Activated CD8-positive, alpha-beta T cell treated with anti-CD3 and anti-CD28 coated beads, Interleukin-2, amount 10 ng/mL, durations not matched to agents 7 days and 5 days (primary cell): ENCODE results near the gene RALGPS2. TPM values are rescaled to one million over a fixed set of nuclear protein-coding genes. Genes with fewer than 3 reads are reported as not detected.
"Not testable (repeated sequence)": the region's sequence is repeated elsewhere in the genome, so short reads cannot be mapped to it uniquely, and the experiment has no call there.

ENCODE experiments used
- ATAC-seq: fragments of 150-1000 bp; cut with Tn5 transposase; one replicate; pipeline ENCODE4 v1.10.0; 2021; ENCODE audit warnings: moderate library complexity
- CTCF ChIA-PET: fragments of 350-600 bp; sonication (Branson Sonifier 250); formaldehyde crosslinking; loops from one replicate; lab custom pipeline; 2021; ENCODE audit warnings: antibody characterized with exemption; lab: Charles Lee
- POLR2A ChIA-PET: fragments of 350-600 bp; sonication (Branson Sonifier 250); formaldehyde crosslinking; loops from one replicate; lab custom pipeline; 2021; ENCODE audit warnings: antibody characterized with exemption; lab: Charles Lee
- DNase-seq: peaks from one replicate; pipeline ENCODE4 v3.0.0-alpha.2; 2020
- H3K27ac Mint-ChIP-seq: one replicate; pipeline ENCODE4 v1.8.0; 2021; ENCODE audit warnings: mild to moderate bottlenecking, mixed read lengths
- H3K27me3 Mint-ChIP-seq: one replicate; pipeline ENCODE4 v1.8.0; 2021; ENCODE audit warnings: low read depth, mixed read lengths
- H3K36me3 Mint-ChIP-seq: one replicate; pipeline ENCODE4 v1.8.0; 2021; ENCODE audit warnings: low read depth, mixed read lengths
- H3K4me1 Mint-ChIP-seq: one replicate; pipeline ENCODE4 v1.8.0; 2021; ENCODE audit warnings: low read depth, mixed read lengths
- H3K4me3 Mint-ChIP-seq: one replicate; pipeline ENCODE4 v1.8.0; 2021; ENCODE audit warnings: mild to moderate bottlenecking, mixed read lengths
- H3K9me3 Mint-ChIP-seq: one replicate; pipeline ENCODE4 v1.8.0; 2022; ENCODE audit warnings: mixed read lengths; ENCODE audit not compliant: insufficient read depth
- total RNA-seq, 2 experiments: library from RNA; stranded (reverse); gene quantifications; one replicate each; pipeline ENCODE4 v1.2.3, GENCODE V29; 2021

Gene RALGPS2
- total RNA-seq, 2 experiments from 2014 or later = 4.0 to 5.1 TPM

DNA sequence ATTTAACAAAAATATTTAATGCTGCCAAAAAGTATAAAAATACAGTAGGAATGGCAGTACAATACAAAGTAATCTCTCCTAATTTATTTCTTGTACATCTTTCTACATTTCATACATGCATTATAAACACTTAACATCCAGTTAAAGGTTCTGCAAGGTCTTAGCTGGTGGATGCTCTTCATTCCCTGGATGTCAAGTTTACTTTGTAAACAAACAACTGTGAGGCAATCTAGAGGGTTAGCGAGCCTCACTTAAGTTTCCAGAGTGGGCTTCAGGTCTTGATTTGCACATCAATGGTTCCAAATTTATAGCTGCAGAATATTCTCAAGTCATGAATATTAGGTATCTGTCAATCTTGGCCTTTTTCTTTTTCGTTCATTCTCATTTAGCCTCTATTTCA is 21.3 kb downstream of the RALGPS2 start:
- no peak for ATAC-seq
- ChIA-PET POLR2A (no interaction called here), CTCF (no interaction called here)
- H3K4me3 Mint-ChIP-seq = no peak overlapping the region
- no peaks in the 10 kb centered on the region for H3K4me1 Mint-ChIP-seq
- no peaks in the 10 kb centered on the region for H3K27me3 Mint-ChIP-seq
- DNase-seq = no peak
- H3K36me3 Mint-ChIP-seq = no peaks in the 10 kb centered on the region
- H3K9me3 Mint-ChIP-seq = no peaks in the 10 kb centered on the region
- H3K27ac Mint-ChIP-seq = no peak overlapping the region

DNA sequence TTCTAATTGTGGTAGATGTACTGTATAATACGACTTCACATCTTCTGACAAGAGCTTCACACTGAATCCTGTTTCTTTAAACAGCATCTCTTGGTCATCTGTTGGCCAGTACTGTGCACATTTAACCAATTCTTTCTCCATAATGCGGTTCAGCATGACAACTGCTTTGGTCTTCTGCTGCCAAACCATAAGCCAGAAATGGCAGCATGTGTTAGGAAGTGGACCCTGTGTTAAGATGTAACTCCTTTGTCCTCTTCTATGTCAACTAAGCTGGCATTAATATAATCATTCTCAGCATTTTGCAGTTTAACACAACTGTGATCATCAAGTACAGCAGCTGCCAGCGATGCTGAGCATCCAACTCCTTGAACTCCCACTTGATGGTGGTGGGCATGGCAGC is 22.3 kb downstream of the RALGPS2 start:
- ATAC-seq, H3K4me3 Mint-ChIP-seq, H3K9me3 Mint-ChIP-seq, H3K4me1 Mint-ChIP-seq, DNase-seq, H3K27ac Mint-ChIP-seq, POLR2A ChIA-PET, H3K27me3 Mint-ChIP-seq, H3K36me3 Mint-ChIP-seq, CTCF ChIA-PET: not testable (repeated sequence)

DNA sequence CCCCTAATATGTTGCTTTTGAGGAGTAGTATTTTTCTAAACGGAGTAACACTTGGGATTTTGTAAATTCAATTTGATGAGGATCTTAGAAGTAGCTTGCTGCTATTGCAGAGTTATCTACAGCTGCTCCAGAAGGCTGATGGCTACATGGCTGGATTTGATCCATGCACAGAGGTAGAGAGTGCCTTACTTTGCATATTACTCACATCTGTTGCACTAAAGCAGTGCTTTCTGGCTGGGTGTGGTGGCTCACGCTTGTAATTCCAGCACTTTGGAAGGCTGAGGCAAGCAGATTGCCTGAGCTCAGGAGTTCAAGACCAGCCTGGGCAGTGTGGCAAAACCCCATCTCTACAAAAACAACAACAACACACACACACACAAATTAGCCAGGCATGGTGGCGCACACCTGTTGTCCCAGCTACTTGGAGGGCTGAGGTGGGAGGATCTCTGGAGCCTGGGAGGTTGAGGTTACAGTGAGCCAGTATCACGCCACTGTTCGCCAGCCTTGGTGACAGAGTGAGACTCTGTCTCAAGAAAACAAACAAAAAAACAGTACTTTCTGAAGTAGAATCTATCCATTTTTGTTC is 24.6 kb downstream of the RALGPS2 start:
- ATAC-seq (no peak), DNase-seq (no peak)
- no peaks in the 10 kb centered on the region for H3K4me1 Mint-ChIP-seq
- ChIA-PET POLR2A (no interaction called here), CTCF (interaction anchor here (1.0 to 1.4 kb wide), 3 partner anchors 18 to 217 kb away, joined by 3 to 5 read pairs (median 3); no protein-coding TSS in a partner anchor)
- H3K4me3 Mint-ChIP-seq = no peak overlapping the region
- no peaks in the 10 kb centered on the region for H3K36me3 Mint-ChIP-seq
- H3K27me3 Mint-ChIP-seq = no peaks in the 10 kb centered on the region
- H3K9me3 Mint-ChIP-seq = no peaks in the 10 kb centered on the region
- H3K27ac Mint-ChIP-seq = no peak overlapping the region

DNA sequence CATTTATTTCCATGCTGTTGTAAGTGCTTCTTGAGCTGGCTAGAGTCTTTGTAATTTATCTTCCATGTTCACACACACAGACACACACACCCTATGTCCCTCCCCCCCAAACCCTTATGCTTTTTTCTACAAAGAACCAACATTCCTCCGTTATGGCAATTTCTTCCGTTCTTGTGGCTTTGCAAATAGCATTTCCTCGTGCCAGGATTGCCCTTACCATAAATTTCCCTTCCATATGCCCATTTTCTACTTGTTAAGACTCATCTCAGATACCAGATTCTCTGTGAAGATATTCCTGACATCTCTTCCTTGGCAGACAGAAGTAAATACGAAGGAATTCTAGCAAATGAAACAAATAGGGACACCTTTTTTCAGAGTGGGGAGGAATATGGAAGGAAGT is 26.0 kb downstream of the RALGPS2 start:
- POLR2A ChIA-PET = no interaction called here
- H3K9me3 Mint-ChIP-seq = no peaks in the 10 kb centered on the region
- no peak overlapping the region for H3K27ac Mint-ChIP-seq

DNA sequence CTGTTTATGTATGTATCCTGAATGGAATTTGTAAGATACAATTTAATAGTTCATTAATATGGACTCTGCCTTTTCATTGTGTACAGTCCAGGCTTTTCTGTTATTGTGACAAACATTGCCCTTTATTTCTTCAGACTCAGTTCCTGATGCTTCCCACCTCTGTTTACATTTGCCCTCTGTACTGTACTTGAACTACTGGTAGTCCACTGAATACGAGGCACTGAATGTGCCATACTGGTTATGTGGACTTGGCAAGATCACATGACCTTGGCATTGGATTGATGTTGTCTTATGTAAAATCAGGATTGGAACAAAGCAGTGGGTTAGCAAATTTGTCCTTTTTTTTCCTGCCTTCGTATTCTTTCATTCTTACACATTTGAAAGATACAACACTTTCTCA is 27.8 kb downstream of the RALGPS2 start:
- no peaks in the 10 kb centered on the region for H3K27me3 Mint-ChIP-seq

More for the DNA sequence above, 26.0 kb downstream of the RALGPS2 start:
- Mint-ChIP-seq H3K4me1 (no peaks in the 10 kb centered on the region), H3K4me3 (no peak overlapping the region), H3K36me3 (peaks cover 3% of the 10 kb centered on the region), H3K27me3 (no peaks in the 10 kb centered on the region)
- no peak for DNase-seq
- CTCF ChIA-PET = interaction anchor here (1.4 kb wide), 1 partner anchor 17 kb away, joined by 3 read pairs; no protein-coding TSS in a partner anchor
- ATAC-seq = no peak

DNA sequence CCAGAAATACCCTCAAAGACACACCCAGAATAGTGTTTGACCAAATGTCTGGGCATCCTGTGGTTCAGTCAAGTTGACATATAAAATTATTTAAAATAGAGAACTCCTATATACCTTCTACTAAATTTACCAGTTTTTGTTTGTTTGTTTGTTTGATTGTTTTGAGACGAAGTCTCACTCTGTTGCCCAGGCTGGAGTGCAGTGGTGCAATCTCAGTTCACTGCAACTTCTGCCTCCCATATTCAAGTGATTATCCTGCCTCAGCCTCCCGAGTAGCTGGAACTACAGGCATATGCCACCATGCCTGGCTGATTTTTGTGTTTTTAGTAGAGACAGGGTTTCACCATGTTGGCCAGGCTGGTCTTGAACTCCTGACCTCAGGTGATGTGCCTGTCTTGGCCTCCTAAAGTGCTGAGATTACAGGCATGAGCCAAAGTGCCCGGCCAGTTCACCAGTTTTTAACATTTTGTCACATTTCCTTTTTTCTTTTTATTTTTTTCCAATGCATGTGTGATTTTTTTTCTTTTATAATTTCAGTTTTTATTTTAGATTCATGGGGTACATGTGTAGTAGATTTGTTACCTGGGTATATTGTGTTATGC is 29.7 kb downstream of the RALGPS2 start:
- H3K27ac Mint-ChIP-seq, ATAC-seq, H3K9me3 Mint-ChIP-seq, POLR2A ChIA-PET, H3K36me3 Mint-ChIP-seq, H3K4me3 Mint-ChIP-seq, H3K27me3 Mint-ChIP-seq, DNase-seq, H3K4me1 Mint-ChIP-seq: not testable (repeated sequence)
- CTCF ChIA-PET = interaction anchor here (1.6 kb wide), 1 partner anchor 212 kb away, joined by 3 read pairs; no protein-coding TSS in a partner anchor

More for the DNA sequence above, 27.8 kb downstream of the RALGPS2 start:
- CTCF ChIA-PET = interaction anchor here (0.6 to 1.7 kb wide), 16 partner anchors 9 to 442 kb away, joined by 3 to 11 read pairs (median 4); partner anchors contain the start of gene RALGPS2
- DNase-seq = no peak
- no peak overlapping the region for H3K27ac Mint-ChIP-seq
- no peaks in the 10 kb centered on the region for H3K4me1 Mint-ChIP-seq
- H3K4me3 Mint-ChIP-seq = no peak overlapping the region
- no peaks in the 10 kb centered on the region for H3K9me3 Mint-ChIP-seq
- no peak for ATAC-seq
- peaks cover 3% of the 10 kb centered on the region for H3K36me3 Mint-ChIP-seq
- POLR2A ChIA-PET = no interaction called here

DNA sequence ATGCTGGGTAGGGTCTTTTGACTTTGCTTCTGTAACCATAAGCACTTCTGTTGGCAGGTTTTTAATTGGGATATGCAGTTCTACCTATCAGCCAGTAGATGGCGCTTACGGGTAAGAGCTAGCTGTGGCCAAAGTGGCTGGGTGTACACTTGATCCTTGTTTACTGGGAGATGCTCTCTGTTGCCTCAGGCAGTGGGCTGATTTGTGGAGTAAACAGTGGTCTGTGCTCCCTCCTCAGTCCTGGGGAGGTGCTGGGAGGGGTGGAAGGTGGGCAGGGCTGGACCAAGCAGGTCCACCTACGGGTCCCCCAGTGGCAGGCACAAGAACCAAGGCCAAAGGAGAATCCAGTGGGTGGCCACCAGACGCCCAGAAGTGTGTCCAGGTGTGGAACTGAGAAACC is 43.4 kb downstream of the RALGPS2 start:
- DNase-seq = peak; percentile 29
- no peaks in the 10 kb centered on the region for H3K27me3 Mint-ChIP-seq
- peaks cover 2% of the 10 kb centered on the region for H3K36me3 Mint-ChIP-seq
- no peaks in the 10 kb centered on the region for H3K4me1 Mint-ChIP-seq
- POLR2A ChIA-PET = interaction anchor here (0.7 kb wide), 1 partner anchor 350 kb away, joined by 3 read pairs; no protein-coding TSS in a partner anchor
- CTCF ChIA-PET = interaction anchor here (0.6 to 4.5 kb wide), 13 partner anchors 11 to 1041 kb away, joined by 3 to 42 read pairs (median 3); no protein-coding TSS in a partner anchor
- no peak overlapping the region for H3K27ac Mint-ChIP-seq
- peak; percentile 55 for ATAC-seq
- H3K4me3 Mint-ChIP-seq = no peak overlapping the region
- H3K9me3 Mint-ChIP-seq = peaks cover 17% of the 10 kb centered on the region

DNA sequence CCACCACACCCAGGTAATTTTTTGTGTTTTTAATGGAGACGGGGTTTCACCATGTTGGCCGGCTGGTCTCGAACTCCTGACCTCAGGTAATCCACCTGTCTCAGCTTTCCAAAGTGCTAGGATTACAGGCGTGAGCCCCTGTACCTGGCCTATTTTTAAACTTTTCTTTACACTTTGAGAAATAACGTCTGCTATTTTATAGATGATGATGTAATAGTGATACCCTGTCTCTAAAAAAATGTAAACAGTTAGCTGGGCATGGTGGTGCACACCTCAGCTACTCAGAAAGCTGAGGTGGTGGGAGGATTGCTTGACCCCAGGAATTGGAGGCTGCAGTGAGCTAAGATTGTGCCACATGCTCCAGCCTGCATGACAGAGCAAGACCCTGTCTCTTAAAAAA is 47.9 kb downstream of the RALGPS2 start:
- CTCF ChIA-PET = interaction anchor here (0.6 to 7.2 kb wide), 2 partner anchors 231 kb away, joined by 4 to 111 read pairs; no protein-coding TSS in a partner anchor

DNA sequence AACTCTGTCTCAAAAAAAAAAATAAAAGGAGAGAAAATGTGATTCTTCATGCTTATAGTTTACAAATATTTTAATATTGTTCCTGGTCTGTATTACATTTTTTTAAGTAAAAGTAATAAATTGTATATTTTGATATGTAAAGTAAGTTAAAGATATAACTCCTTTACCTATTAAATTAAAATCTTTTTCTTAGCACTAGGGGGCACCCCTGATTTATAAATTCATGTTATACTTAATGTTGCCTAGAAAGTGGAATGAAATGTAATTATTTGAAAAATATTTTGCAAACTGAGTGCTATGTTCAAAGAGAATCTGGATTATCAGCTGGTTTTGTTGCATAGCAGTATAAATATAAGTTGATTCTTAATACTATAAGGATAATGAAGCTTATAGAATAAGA is 49.2 kb downstream of the RALGPS2 start:
- ChIA-PET POLR2A (no interaction called here), CTCF (interaction anchor here (0.6 to 7.2 kb wide), 7 partner anchors 10 to 257 kb away, joined by 3 to 111 read pairs (median 3); no protein-coding TSS in a partner anchor)
- H3K27ac Mint-ChIP-seq = no peak overlapping the region

More for the DNA sequence above, 47.9 kb downstream of the RALGPS2 start:
- Mint-ChIP-seq H3K4me1 (no peaks in the 10 kb centered on the region), H3K27me3 (no peaks in the 10 kb centered on the region), H3K4me3 (no peak overlapping the region), H3K27ac (no peak overlapping the region), H3K36me3 (no peaks in the 10 kb centered on the region), H3K9me3 (no peaks in the 10 kb centered on the region)
- ATAC-seq (no peak), DNase-seq (no peak)
- POLR2A ChIA-PET = no interaction called here

DNA sequence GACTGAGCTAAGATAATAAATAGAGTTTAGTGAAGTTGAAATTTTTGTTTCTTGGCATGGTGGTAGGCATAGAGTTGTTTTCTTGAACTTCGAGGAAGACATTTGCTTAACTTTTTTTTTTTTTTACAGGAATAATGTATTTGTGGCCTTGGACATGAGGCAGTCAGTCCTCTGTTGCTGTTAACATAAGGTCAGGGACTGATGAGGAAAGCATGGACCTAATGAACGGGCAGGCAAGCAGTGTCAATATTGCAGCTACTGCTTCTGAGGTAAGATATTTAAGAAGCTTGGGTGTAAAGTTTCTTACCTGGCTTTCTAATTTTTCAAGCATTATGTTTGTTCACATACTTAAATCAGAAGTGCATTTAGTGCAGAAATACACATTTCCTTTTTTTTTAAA is 51.5 kb downstream of the RALGPS2 start:
- Mint-ChIP-seq H3K9me3 (no peaks in the 10 kb centered on the region), H3K4me3 (no peak overlapping the region), H3K27me3 (no peaks in the 10 kb centered on the region), H3K27ac (no peak overlapping the region), H3K36me3 (peaks cover 6% of the 10 kb centered on the region), H3K4me1 (no peaks in the 10 kb centered on the region)
- DNase-seq (no peak), ATAC-seq (no peak)
- CTCF ChIA-PET = interaction anchor here (0.7 to 7.2 kb wide), 4 partner anchors 9 to 233 kb away, joined by 3 to 111 read pairs (median 4); no protein-coding TSS in a partner anchor
- POLR2A ChIA-PET = interaction anchor here (0.7 kb wide), 1 partner anchor 20 kb away, joined by 4 read pairs; no protein-coding TSS in a partner anchor

More for the DNA sequence above, 49.2 kb downstream of the RALGPS2 start:
- DNase-seq (no peak), ATAC-seq (no peak)
- Mint-ChIP-seq H3K4me3 (no peak overlapping the region), H3K27me3 (no peaks in the 10 kb centered on the region), H3K9me3 (no peaks in the 10 kb centered on the region), H3K4me1 (no peaks in the 10 kb centered on the region), H3K36me3 (peaks cover 4% of the 10 kb centered on the region)

DNA sequence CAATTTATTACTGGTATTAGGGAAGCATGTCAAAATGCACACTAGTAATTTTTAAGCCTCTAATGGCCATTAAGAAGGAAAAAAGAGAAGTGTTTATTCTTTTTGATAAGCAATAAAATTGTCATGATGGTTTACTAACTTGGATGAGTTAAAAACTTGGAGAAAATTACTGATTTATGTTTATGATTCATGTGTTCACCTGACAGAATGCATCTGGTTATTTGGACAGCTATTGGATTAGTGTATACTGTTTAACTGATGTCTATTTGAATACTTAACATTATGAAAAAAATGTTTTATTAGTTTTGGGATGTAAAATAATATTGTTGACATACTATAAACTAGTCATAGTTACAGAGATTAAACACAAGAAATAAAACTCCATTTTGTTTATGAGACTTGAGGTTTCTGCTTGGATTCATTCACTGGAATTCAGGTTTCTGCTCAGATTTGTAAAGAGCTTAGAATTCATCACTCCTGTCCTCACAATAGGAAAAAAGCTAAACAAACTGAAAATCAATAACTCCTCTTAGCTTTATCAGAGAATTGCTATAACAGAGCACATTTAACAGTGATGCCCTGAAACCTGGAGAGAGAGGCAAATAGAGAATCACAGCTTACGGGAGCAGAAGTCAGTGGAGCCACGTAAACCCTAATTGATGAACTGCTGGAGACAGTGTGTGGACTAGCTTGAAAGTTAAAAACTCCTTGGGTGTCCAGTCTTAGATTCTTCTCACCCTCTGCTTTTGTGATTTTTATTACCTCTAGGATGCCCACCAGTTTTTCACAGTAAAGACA is 56.7 kb downstream of the RALGPS2 start:
- H3K9me3 Mint-ChIP-seq = no peaks in the 10 kb centered on the region
- no peaks in the 10 kb centered on the region for H3K27me3 Mint-ChIP-seq
- ChIA-PET POLR2A (no interaction called here), CTCF (interaction anchor here (1.4 to 7.4 kb wide), 3 partner anchors 14 to 221 kb away, joined by 3 to 61 read pairs (median 5); no protein-coding TSS in a partner anchor)
- no peak overlapping the region for H3K27ac Mint-ChIP-seq
- peaks cover 6% of the 10 kb centered on the region for H3K36me3 Mint-ChIP-seq
- H3K4me1 Mint-ChIP-seq = peaks cover 26% of the 10 kb centered on the region
- no peak overlapping the region for H3K4me3 Mint-ChIP-seq
- no peak for DNase-seq
- ATAC-seq = no peak
